Measurements from ENCODE around the gene PRRT1.

The PRRT1 gene

GRCh38 chr6:32183030-32183429 is 31.3 kb upstream of the PRRT1 start:
- Histone ChIP-seq H3K36me3 (ENCODE audit: low read depth) (peaks cover 40% of the 10 kb centered on the region), H3K27ac (ENCODE audit: poor library complexity, severe bottlenecking) (no peak overlapping the region)

GRCh38 chr6:32182555-32182981 is 30.8 kb upstream of the PRRT1 start:
- Histone ChIP-seq H3K27ac (ENCODE audit: poor library complexity, severe bottlenecking) (no peak overlapping the region), H3K4me3 (ENCODE audit: severe bottlenecking) (no peak overlapping the region), H3K4me1 (ENCODE audit: insufficient read depth, poor library complexity, severe bottlenecking) (no peaks in the 10 kb centered on the region), H3K9me3 (ENCODE audit: severe bottlenecking) (no peaks in the 10 kb centered on the region), H3K27me3 (ENCODE audit: insufficient read depth, poor library complexity, severe bottlenecking) (no peaks in the 10 kb centered on the region), H3K36me3 (ENCODE audit: low read depth) (peaks cover 36% of the 10 kb centered on the region)
- DNase-seq (ENCODE audit: low spot score), result no peak
- no peak for ATAC-seq (ENCODE audit: low read depth)
- no peak for TF ChIP-seq CTCF (IDR thresholded peaks at IDR 0.05; ENCODE audit: poor library complexity, severe bottlenecking)

More at GRCh38 chr6:32183030-32183429, 31.3 kb upstream of the PRRT1 start:
- no peak for TF ChIP-seq CTCF (IDR thresholded peaks at IDR 0.05; ENCODE audit: poor library complexity, severe bottlenecking)
- no peak overlapping the region for H3K4me3 ChIP-seq (ENCODE audit: severe bottlenecking)
- H3K9me3 ChIP-seq (ENCODE audit: severe bottlenecking), result no peaks in the 10 kb centered on the region
- no peaks in the 10 kb centered on the region for H3K4me1 ChIP-seq (ENCODE audit: insufficient read depth, poor library complexity, severe bottlenecking)
- DNase-seq (ENCODE audit: low spot score) (no peak), ATAC-seq (ENCODE audit: low read depth) (no peak)
- no peaks in the 10 kb centered on the region for H3K27me3 ChIP-seq (ENCODE audit: insufficient read depth, poor library complexity, severe bottlenecking)

GRCh38 chr6:32181915-32182529 is 30.3 kb upstream of the PRRT1 start:
- Histone ChIP-seq H3K36me3 (ENCODE audit: low read depth) (peaks cover 30% of the 10 kb centered on the region), H3K9me3 (ENCODE audit: severe bottlenecking) (no peaks in the 10 kb centered on the region), H3K27me3 (ENCODE audit: insufficient read depth, poor library complexity, severe bottlenecking) (no peaks in the 10 kb centered on the region), H3K4me3 (ENCODE audit: severe bottlenecking) (no peak overlapping the region), H3K27ac (ENCODE audit: poor library complexity, severe bottlenecking) (no peak overlapping the region), H3K4me1 (ENCODE audit: insufficient read depth, poor library complexity, severe bottlenecking) (no peaks in the 10 kb centered on the region)
- TF ChIP-seq CTCF (IDR thresholded peaks at IDR 0.05; ENCODE audit: poor library complexity, severe bottlenecking), result no peak
- ATAC-seq (ENCODE audit: low read depth) (no peak), DNase-seq (ENCODE audit: low spot score) (no peak)

- no peak overlapping the region for H3K4me3 ChIP-seq (ENCODE audit: severe bottlenecking)
- peaks cover 25% of the 10 kb centered on the region for H3K36me3 ChIP-seq (ENCODE audit: low read depth)
- TF ChIP-seq CTCF (IDR thresholded peaks at IDR 0.05; ENCODE audit: poor library complexity, severe bottlenecking), result no peak
- no peak for ATAC-seq (ENCODE audit: low read depth)
- H3K9me3 ChIP-seq (ENCODE audit: severe bottlenecking), result no peaks in the 10 kb centered on the region
- no peak overlapping the region for H3K27ac ChIP-seq (ENCODE audit: poor library complexity, severe bottlenecking)
- H3K27me3 ChIP-seq (ENCODE audit: insufficient read depth, poor library complexity, severe bottlenecking), result no peaks in the 10 kb centered on the region
- peaks cover 3% of the 10 kb centered on the region for H3K4me1 ChIP-seq (ENCODE audit: insufficient read depth, poor library complexity, severe bottlenecking)
- DNase-seq (ENCODE audit: low spot score), result no peak
Observed at GRCh38 chr6:32181148-32181702, 29.5 kb upstream of the PRRT1 start.

GRCh38 chr6:32179766-32180405 is 28.1 kb upstream of the PRRT1 start:
- no peak overlapping the region for H3K4me3 ChIP-seq (ENCODE audit: severe bottlenecking)
- peaks cover 4% of the 10 kb centered on the region for H3K4me1 ChIP-seq (ENCODE audit: insufficient read depth, poor library complexity, severe bottlenecking)
- no peak for TF ChIP-seq CTCF (IDR thresholded peaks at IDR 0.05; ENCODE audit: poor library complexity, severe bottlenecking)
- no peak for ATAC-seq (ENCODE audit: low read depth)
- DNase-seq (ENCODE audit: low spot score), result no peak
- no peak overlapping the region for H3K27ac ChIP-seq (ENCODE audit: poor library complexity, severe bottlenecking)
- H3K27me3 ChIP-seq (ENCODE audit: insufficient read depth, poor library complexity, severe bottlenecking), result no peaks in the 10 kb centered on the region
- peaks cover 25% of the 10 kb centered on the region for H3K36me3 ChIP-seq (ENCODE audit: low read depth)
- no peaks in the 10 kb centered on the region for H3K9me3 ChIP-seq (ENCODE audit: severe bottlenecking)
